Measurements from ENCODE around the gene MAPK8. TPM values are rescaled to one million over a fixed set of nuclear protein-coding genes. Genes with fewer than 3 reads are reported as not detected.

The MAPK8 gene
- polyA plus RNA-seq, 1 of the 3 experiments (the other 2 are of a cell fraction): 26.4 TPM

GRCh38 chr10:48299066-48299465 is 7.4 kb upstream of the MAPK8 start (continued):
- no peak for TF ChIP-seq REST (IDR thresholded peaks at IDR 0.05; ENCODE audit: low read depth, low read length)
- TF ChIP-seq POLR2AphosphoS5 (IDR thresholded peaks at IDR 0.05; ENCODE audit: low read depth, low read length): no peak
- no peak for TF ChIP-seq FOXJ3 (CRISPR knock-in tag; IDR thresholded peaks at IDR 0.05)

- 0% methylated on average over 1 of the region's 1 CpG for WGBS (ENCODE audit: low lambda C conversion rate)
- Histone ChIP-seq H3K4me1 (ENCODE audit: control insufficient read depth in 1 of 2, insufficient read depth in 2 of 2, low read depth in 1 of 2, low read length in 1 of 2) (no peaks in the 10 kb centered on the region; a peak in 1 of 4 replicates), H3F3A (replicated peaks; ENCODE audit: insufficient read depth) (no peaks in the 10 kb centered on the region), H3K4me3 (ENCODE audit: low read depth in 2 of 2, low read length in 1 of 2) (no peak overlapping the region), H3K36me3 (replicated peaks in 1 of 2; ENCODE audit: control insufficient read depth in 1 of 2, insufficient read depth in 2 of 2, low read length in 1 of 2) (no peaks in the 10 kb centered on the region), H3K9ac (no peak overlapping the region), H4K20me1 (ENCODE audit: insufficient read depth) (no peaks in the 10 kb centered on the region), H3K27me3 (ENCODE audit: insufficient read depth) (no peaks in the 10 kb centered on the region; the same call in 1 of the 2 replicates), H3K9me2 (no peaks in the 10 kb centered on the region), H2AFZ (ENCODE audit: low read depth) (no peak overlapping the region), H3K27ac (ENCODE audit: low read depth in 2 of 2, low read length in 1 of 2) (no peak overlapping the region), H3K4me2 (no peak overlapping the region), H3K9me3 (no peaks in the 10 kb centered on the region), H3K79me2 (ENCODE audit: insufficient read depth) (no peaks in the 10 kb centered on the region)
- no peak for TF ChIP-seq POLR2AphosphoS5 (IDR thresholded peaks at IDR 0.05; ENCODE audit: low read depth, low read length)
- TF ChIP-seq SIN3A (IDR thresholded peaks at IDR 0.05; ENCODE audit: borderline replicate concordance, low read depth, low read length): no peak
- TF ChIP-seq REST (IDR thresholded peaks at IDR 0.05; ENCODE audit: low read depth, low read length): no peak
- no peak for TF ChIP-seq YY1 (IDR thresholded peaks at IDR 0.05; ENCODE audit: low read depth)
- TF ChIP-seq FOXM1 (IDR thresholded peaks at IDR 0.05; ENCODE audit: low read depth): no peak
- no peak for TF ChIP-seq FOXJ3 (CRISPR knock-in tag; IDR thresholded peaks at IDR 0.05)
- TF ChIP-seq IRF3 (IDR thresholded peaks at IDR 0.05; ENCODE audit: low read depth, low read length): no peak
- TF ChIP-seq TEAD4 (IDR thresholded peaks at IDR 0.05; ENCODE audit: borderline replicate concordance, insufficient read depth): no peak
- ChIA-PET CTCF (interaction anchor here (1.0 to 1.4 kb wide), 3 partner anchors 10 to 13 kb away, joined by 4 to 7 read pairs (median 4); no protein-coding TSS in a partner anchor), POLR2A (no interaction called here)
- no peak for DNase-seq
Observed at GRCh38 chr10:48299692-48300091, 6.8 kb upstream of the MAPK8 start.
